ES-I3 (cell line): ENCODE measurements around the gene KCND1.
"Not testable (repeated sequence)": the region's sequence is repeated elsewhere in the genome, so short reads cannot be mapped to it uniquely, and the experiment has no call there.

ENCODE experiments used
- H3K36me3 ChIP-seq: 2 replicates; pipeline ENCODE4 v1.6.1; 2013; ENCODE audit warnings: mild to moderate bottlenecking, low read length, control low read depth, moderate library complexity; ENCODE audit not compliant: insufficient read depth
- H3K4me1 ChIP-seq: 2 replicates; pipeline ENCODE4 v1.6.1; 2013; ENCODE audit warnings: mild to moderate bottlenecking, control low read depth, low read length; ENCODE audit not compliant: insufficient read depth
- H3K9ac ChIP-seq: 2 replicates; pipeline ENCODE4 v1.6.1; 2013; ENCODE audit warnings: low read depth, mild to moderate bottlenecking, low read length, moderate library complexity
- H3K9me3 ChIP-seq: 2 replicates; pipeline ENCODE4 v1.6.1; 2013; ENCODE audit warnings: mild to moderate bottlenecking, low read length, moderate library complexity; ENCODE audit not compliant: control insufficient read depth, insufficient read depth

Gene KCND1

GRCh38 chrX:48989483-48989882 is 17.8 kb upstream of the KCND1 start:
- no peak overlapping the region for H3K9ac ChIP-seq
- H3K9me3 ChIP-seq = no peaks in the 10 kb centered on the region
- H3K36me3 ChIP-seq = no peaks in the 10 kb centered on the region; the same call in 1 of the 2 replicates
- H3K4me1 ChIP-seq = no peaks in the 10 kb centered on the region

GRCh38 chrX:48983896-48984295 is 12.3 kb upstream of the KCND1 start:
- Histone ChIP-seq H3K36me3 (peaks cover 3% of the 10 kb centered on the region), H3K9ac (no peak overlapping the region), H3K9me3 (no peaks in the 10 kb centered on the region)

GRCh38 chrX:48983081-48983480 is 11.4 kb upstream of the KCND1 start:
- Histone ChIP-seq H3K9me3 (no peaks in the 10 kb centered on the region), H3K4me1 (no peaks in the 10 kb centered on the region), H3K36me3 (peaks cover 3% of the 10 kb centered on the region), H3K9ac (no peak overlapping the region)

More at GRCh38 chrX:48983896-48984295, 12.3 kb upstream of the KCND1 start:
- no peaks in the 10 kb centered on the region for H3K4me1 ChIP-seq

- no peak overlapping the region for H3K9ac ChIP-seq
- H3K9me3 ChIP-seq = no peaks in the 10 kb centered on the region
- H3K36me3 ChIP-seq = peaks cover 6% of the 10 kb centered on the region
- no peaks in the 10 kb centered on the region for H3K4me1 ChIP-seq
Measured at GRCh38 chrX:48981178-48981577, 9.5 kb upstream of the KCND1 start.

- H3K9me3 ChIP-seq, H3K9ac ChIP-seq, H3K36me3 ChIP-seq: not testable (repeated sequence)
Measured at GRCh38 chrX:48980341-48980740, 8.7 kb upstream of the KCND1 start.

GRCh38 chrX:48978226-48978625 is 6.6 kb upstream of the KCND1 start:
- H3K36me3 ChIP-seq = peaks cover 3% of the 10 kb centered on the region
- H3K9me3 ChIP-seq = no peaks in the 10 kb centered on the region
- no peak overlapping the region for H3K9ac ChIP-seq
- no peaks in the 10 kb centered on the region for H3K4me1 ChIP-seq

More at GRCh38 chrX:48980341-48980740, 8.7 kb upstream of the KCND1 start:
- H3K4me1 ChIP-seq = not testable (repeated sequence)

GRCh38 chrX:48976086-48976485 is 4.4 kb upstream of the KCND1 start:
- Histone ChIP-seq H3K9me3 (no peaks in the 10 kb centered on the region), H3K4me1 (no peaks in the 10 kb centered on the region), H3K9ac (no peak overlapping the region), H3K36me3 (peaks cover 3% of the 10 kb centered on the region; the same call in 1 of the 2 replicates)

- Histone ChIP-seq H3K4me1 (no peaks in the 10 kb centered on the region), H3K9ac (no peak overlapping the region), H3K36me3 (peaks cover 3% of the 10 kb centered on the region; the same call in 1 of the 2 replicates), H3K9me3 (no peaks in the 10 kb centered on the region)
Measured at GRCh38 chrX:48975541-48975940, 3.9 kb upstream of the KCND1 start.

- H3K9me3 ChIP-seq = no peaks in the 10 kb centered on the region
- H3K4me1 ChIP-seq = no peaks in the 10 kb centered on the region
- no peak overlapping the region for H3K9ac ChIP-seq
- H3K36me3 ChIP-seq = peaks cover 3% of the 10 kb centered on the region; the same call in 1 of the 2 replicates
Measured at GRCh38 chrX:48975041-48975440, 3.4 kb upstream of the KCND1 start.

GRCh38 chrX:48974574-48974973 is 2.9 kb upstream of the KCND1 start:
- Histone ChIP-seq H3K36me3 (peaks cover 3% of the 10 kb centered on the region; the same call in 1 of the 2 replicates), H3K9ac (no peak overlapping the region), H3K4me1 (no peaks in the 10 kb centered on the region), H3K9me3 (no peaks in the 10 kb centered on the region)

- H3K9ac ChIP-seq = no peak overlapping the region
- H3K36me3 ChIP-seq = peaks cover 3% of the 10 kb centered on the region; the same call in 1 of the 2 replicates
- no peaks in the 10 kb centered on the region for H3K9me3 ChIP-seq
- H3K4me1 ChIP-seq = no peaks in the 10 kb centered on the region
Measured at GRCh38 chrX:48974033-48974432, 2.4 kb upstream of the KCND1 start.

- Histone ChIP-seq H3K36me3 (peaks cover 3% of the 10 kb centered on the region; the same call in 1 of the 2 replicates), H3K9ac (peak overlapping the region; percentile 69)
Measured at GRCh38 chrX:48972220-48973164, 848 bp upstream of the KCND1 start.

GRCh38 chrX:48969471-48969870 is 2.2 kb downstream of the KCND1 start:
- Histone ChIP-seq H3K36me3 (no peaks in the 10 kb centered on the region; the same call in 1 of the 2 replicates), H3K9ac (no peak overlapping the region), H3K4me1 (peaks cover 7% of the 10 kb centered on the region; the same call in 1 of the 2 replicates), H3K9me3 (no peaks in the 10 kb centered on the region)

More at GRCh38 chrX:48972220-48973164, 848 bp upstream of the KCND1 start:
- peaks cover 2% of the 10 kb centered on the region; the same call in 1 of the 2 replicates for H3K4me1 ChIP-seq
- H3K9me3 ChIP-seq = no peaks in the 10 kb centered on the region

- H3K4me1 ChIP-seq = peaks cover 7% of the 10 kb centered on the region; the same call in 1 of the 2 replicates
- H3K9ac ChIP-seq = no peak overlapping the region
- no peaks in the 10 kb centered on the region for H3K9me3 ChIP-seq
- no peaks in the 10 kb centered on the region; the same call in 1 of the 2 replicates for H3K36me3 ChIP-seq
Measured at GRCh38 chrX:48968377-48968776, 3.3 kb downstream of the KCND1 start.
